ENCODE results near the gene CSMD2. TPM values are rescaled to one million over a fixed set of nuclear protein-coding genes. Genes with fewer than 3 reads are reported as not detected.

Gene CSMD2
- polyA plus RNA-seq, 4 donors: under 0.01 to 0.54 (median 0.09) TPM

DNA sequence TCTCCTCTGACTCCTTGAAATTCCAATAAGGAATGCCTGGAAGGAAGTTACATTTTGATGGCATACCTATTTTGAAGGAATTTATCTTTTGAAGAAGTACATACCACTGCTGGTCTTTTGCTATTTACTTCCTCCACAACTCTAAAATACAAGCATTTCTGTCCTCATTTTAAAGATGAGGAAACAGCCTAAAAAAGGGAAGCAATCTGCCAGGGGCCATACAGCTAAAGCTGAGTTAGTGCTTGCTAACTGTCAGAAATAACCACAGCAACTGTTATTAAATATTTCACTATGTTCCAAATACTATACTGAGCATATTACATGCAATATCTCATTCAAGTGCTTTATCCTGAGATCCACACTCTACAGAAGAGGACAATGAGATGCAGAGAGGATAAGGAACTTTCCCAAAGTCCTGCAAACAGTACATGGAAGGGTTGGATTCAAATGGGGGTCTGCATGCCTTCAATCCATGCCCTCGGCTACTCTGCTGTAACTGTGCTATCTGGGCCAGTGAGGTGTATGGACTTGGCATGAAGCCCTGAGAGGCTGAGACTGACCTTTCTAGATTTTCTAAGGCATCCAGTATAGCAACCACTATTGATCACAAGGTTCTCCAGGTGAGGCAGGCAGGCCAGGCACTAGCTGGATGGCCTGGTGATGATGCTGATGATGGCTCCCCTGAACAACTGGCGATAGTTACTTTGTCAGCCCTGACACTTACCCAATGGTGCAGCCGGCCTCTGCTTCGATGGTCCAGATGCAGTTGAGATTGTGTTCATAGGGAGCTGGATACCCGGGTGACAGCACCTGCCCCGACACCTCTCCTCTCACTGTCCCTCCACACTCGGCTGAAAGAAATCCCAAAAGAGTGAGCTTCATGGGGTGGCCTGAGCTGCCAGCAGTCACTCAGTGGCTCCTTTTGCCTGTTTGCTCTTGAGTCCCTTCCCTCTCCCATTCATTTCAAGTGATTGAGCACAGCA, 472.5 kb downstream of the CSMD2 start:
- Histone ChIP-seq H3K27ac (ENCODE audit: low read depth in 1 of 3, low read length in 2 of 3) (no peak overlapping the region), H3K27me3 (ENCODE audit: control insufficient read depth in 3 of 3, insufficient read depth in 3 of 3, low read length in 3 of 3) (peaks cover 0 to 7% (median 2%) of the 10 kb centered on the region in 3 donors), H3K9me3 (ENCODE audit: control insufficient read depth in 2 of 2, insufficient read depth in 1 of 2, low read depth in 1 of 2, low read length in 1 of 2) (no peaks in the 10 kb centered on the region), H3K36me3 (ENCODE audit: control insufficient read depth in 3 of 3, insufficient read depth in 2 of 3, low read depth in 1 of 3, low read length in 3 of 3) (no peaks in the 10 kb centered on the region), H3K4me3 (ENCODE audit: low read depth in 1 of 3, low read length in 3 of 3) (no peak overlapping the region), H3K4me1 (ENCODE audit: control insufficient read depth in 3 of 3, insufficient read depth in 2 of 3, low read depth in 1 of 3, low read length in 2 of 3) (no peaks in the 10 kb centered on the region)
- DNase-seq (no peak), FAIRE-seq (no peak)
- WGBS, 3 donors: 84 to 90% (median 88%) methylated on average over 7 of the region's 7 CpGs

DNA sequence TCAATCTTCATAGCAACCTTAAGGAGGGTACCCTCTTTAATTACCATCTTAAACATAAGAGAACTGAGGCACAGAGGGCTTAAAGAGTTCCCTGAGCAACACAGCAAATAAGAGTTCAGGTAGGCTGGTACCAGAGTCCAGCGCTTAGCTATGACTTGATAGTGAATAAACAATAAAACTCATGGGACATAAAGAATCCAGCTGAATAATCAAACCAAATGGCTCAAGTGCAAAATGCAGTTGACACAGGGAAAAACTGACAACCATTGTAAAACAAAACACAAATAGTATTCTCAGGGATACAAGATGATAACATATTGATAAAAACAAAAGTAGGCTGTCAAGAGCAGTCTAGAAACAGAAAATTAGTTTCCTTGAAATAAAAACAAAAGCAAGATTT, 478.0 kb downstream of the CSMD2 start:
- DNase-seq (no peak), FAIRE-seq (no peak)
- WGBS, 3 donors: 46 to 81% (median 61%) methylated on average over 1 of the region's 1 CpG
- Histone ChIP-seq H3K9me3 (ENCODE audit: control insufficient read depth in 2 of 2, insufficient read depth in 1 of 2, low read depth in 1 of 2, low read length in 1 of 2) (no peaks in the 10 kb centered on the region), H3K36me3 (ENCODE audit: control insufficient read depth in 3 of 3, insufficient read depth in 2 of 3, low read depth in 1 of 3, low read length in 3 of 3) (no peaks in the 10 kb centered on the region), H3K27ac (ENCODE audit: low read depth in 1 of 3, low read length in 2 of 3) (no peak overlapping the region), H3K4me3 (ENCODE audit: low read depth in 1 of 3, low read length in 3 of 3) (no peak overlapping the region), H3K27me3 (ENCODE audit: control insufficient read depth in 3 of 3, insufficient read depth in 3 of 3, low read length in 3 of 3) (peaks cover 0 to 2% (median 0%) of the 10 kb centered on the region in 3 donors), H3K4me1 (ENCODE audit: control insufficient read depth in 3 of 3, insufficient read depth in 2 of 3, low read depth in 1 of 3, low read length in 2 of 3) (no peaks in the 10 kb centered on the region)

DNA sequence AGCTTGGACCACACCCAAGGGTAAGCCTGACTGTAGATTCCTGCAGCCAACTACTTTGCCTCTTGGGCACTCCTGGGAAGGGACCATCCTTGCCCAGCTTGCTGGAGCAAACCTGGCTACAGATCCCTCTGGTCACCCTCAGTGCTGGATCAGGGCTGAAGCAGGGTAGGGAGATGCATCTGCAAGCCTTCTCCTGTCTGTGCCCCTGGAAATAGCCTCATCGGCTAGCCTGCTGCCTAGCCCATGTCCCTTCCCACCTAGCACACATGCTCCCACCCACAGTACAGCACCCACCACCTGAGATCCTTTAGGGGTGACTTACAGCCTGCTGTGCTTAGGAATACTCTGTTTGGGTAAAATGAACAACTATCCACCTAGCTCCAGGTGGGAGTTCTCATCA, 478.5 kb downstream of the CSMD2 start:
- no peak overlapping the region for H3K4me3 ChIP-seq (ENCODE audit: low read depth in 1 of 3, low read length in 3 of 3)
- DNase-seq (no peak), FAIRE-seq (no peak)
- no peaks in the 10 kb centered on the region for H3K4me1 ChIP-seq (ENCODE audit: control insufficient read depth in 3 of 3, insufficient read depth in 2 of 3, low read depth in 1 of 3, low read length in 2 of 3)
- H3K36me3 ChIP-seq (ENCODE audit: control insufficient read depth in 3 of 3, insufficient read depth in 2 of 3, low read depth in 1 of 3, low read length in 3 of 3): no peaks in the 10 kb centered on the region
- H3K27ac ChIP-seq (ENCODE audit: low read depth in 1 of 3, low read length in 2 of 3): no peak overlapping the region
- no peaks in the 10 kb centered on the region for H3K9me3 ChIP-seq (ENCODE audit: control insufficient read depth in 2 of 2, insufficient read depth in 1 of 2, low read depth in 1 of 2, low read length in 1 of 2)
- peaks cover 0 to 2% (median 0%) of the 10 kb centered on the region in 3 donors for H3K27me3 ChIP-seq (ENCODE audit: control insufficient read depth in 3 of 3, insufficient read depth in 3 of 3, low read length in 3 of 3)
- WGBS, 3 donors: 82 to 94% (median 83%) methylated on average over 1 of the region's 1 CpG

DNA sequence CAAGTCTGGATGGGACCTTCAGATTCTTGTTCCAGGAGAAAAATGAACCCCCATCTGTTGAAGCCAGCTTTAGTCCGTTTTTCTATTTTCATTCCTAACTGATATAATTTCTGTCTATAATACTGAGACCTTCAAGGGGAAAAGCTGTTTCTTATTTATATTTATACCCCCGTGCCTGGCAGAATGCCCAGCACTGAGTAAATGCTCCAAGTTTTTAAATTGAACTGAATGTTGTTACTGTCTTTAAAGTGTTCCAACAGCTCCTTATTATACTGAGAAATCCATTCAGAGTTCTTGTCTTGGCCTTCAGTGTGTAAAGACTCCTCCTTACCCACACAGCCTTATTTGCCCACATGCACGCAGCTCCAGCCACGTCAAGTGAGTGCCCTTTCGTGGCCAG, 479.8 kb downstream of the CSMD2 start:
- Histone ChIP-seq H3K27ac (ENCODE audit: low read depth in 1 of 3, low read length in 2 of 3) (no peak overlapping the region), H3K4me3 (ENCODE audit: low read depth in 1 of 3, low read length in 3 of 3) (no peak overlapping the region), H3K9me3 (ENCODE audit: control insufficient read depth in 2 of 2, insufficient read depth in 1 of 2, low read depth in 1 of 2, low read length in 1 of 2) (no peaks in the 10 kb centered on the region), H3K4me1 (ENCODE audit: control insufficient read depth in 3 of 3, insufficient read depth in 2 of 3, low read depth in 1 of 3, low read length in 2 of 3) (no peaks in the 10 kb centered on the region), H3K27me3 (ENCODE audit: control insufficient read depth in 3 of 3, insufficient read depth in 3 of 3, low read length in 3 of 3) (peaks cover 0 to 2% (median 2%) of the 10 kb centered on the region in 3 donors), H3K36me3 (ENCODE audit: control insufficient read depth in 3 of 3, insufficient read depth in 2 of 3, low read depth in 1 of 3, low read length in 3 of 3) (no peaks in the 10 kb centered on the region)
- DNase-seq (no peak), FAIRE-seq (no peak)
- 41 to 61% (median 60%) methylated on average over 5 of the region's 5 CpGs for WGBS, 3 donors

DNA sequence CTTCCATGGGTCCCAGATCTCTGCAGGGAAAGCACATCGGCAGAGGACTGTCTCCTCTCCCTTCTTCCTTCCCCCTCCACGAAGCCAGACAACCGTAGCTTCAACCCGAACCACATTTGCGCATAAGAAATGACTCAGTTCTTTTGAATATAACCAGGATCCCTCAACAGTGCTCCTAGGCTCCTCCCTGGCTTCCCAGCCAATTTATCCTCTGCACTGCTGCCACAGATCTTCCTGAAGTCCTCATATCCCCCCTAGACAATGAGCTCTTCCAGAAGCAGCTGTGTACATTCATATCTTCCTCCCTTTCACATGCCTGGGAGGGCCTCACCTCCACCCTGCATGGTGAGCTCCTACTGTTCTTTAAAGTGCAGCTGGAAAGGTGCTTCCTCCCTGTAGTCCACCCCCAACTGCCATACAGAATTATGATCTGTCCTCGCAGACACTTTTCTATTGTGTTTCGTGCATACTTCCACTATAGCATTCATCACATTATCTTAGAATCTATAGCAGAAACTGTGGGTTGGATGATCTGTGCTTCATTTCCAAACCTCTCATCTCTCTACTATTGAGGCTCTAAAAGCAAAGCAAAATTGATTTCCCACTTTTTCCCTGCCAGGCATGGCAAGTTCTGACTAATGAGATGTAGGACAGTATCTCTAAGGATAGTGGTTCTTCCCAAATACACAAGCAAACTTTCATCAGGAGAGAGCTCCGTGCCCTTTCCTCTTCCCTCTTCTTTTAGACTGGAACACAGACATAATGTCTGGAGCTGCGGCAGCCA, 480.4 kb downstream of the CSMD2 start:
- Histone ChIP-seq H3K27ac (ENCODE audit: low read depth in 1 of 3, low read length in 2 of 3) (no peak overlapping the region), H3K4me1 (ENCODE audit: control insufficient read depth in 3 of 3, insufficient read depth in 2 of 3, low read depth in 1 of 3, low read length in 2 of 3) (no peaks in the 10 kb centered on the region), H3K4me3 (ENCODE audit: low read depth in 1 of 3, low read length in 3 of 3) (no peak overlapping the region), H3K36me3 (ENCODE audit: control insufficient read depth in 3 of 3, insufficient read depth in 2 of 3, low read depth in 1 of 3, low read length in 3 of 3) (no peaks in the 10 kb centered on the region), H3K27me3 (ENCODE audit: control insufficient read depth in 3 of 3, insufficient read depth in 3 of 3, low read length in 3 of 3) (peaks cover 0 to 2% (median 2%) of the 10 kb centered on the region in 3 donors), H3K9me3 (ENCODE audit: control insufficient read depth in 2 of 2, insufficient read depth in 1 of 2, low read depth in 1 of 2, low read length in 1 of 2) (no peaks in the 10 kb centered on the region)
- DNase-seq (no peak), FAIRE-seq (no peak)
- 77 to 86% (median 84%) methylated on average over 9 of the region's 9 CpGs for WGBS, 3 donors

DNA sequence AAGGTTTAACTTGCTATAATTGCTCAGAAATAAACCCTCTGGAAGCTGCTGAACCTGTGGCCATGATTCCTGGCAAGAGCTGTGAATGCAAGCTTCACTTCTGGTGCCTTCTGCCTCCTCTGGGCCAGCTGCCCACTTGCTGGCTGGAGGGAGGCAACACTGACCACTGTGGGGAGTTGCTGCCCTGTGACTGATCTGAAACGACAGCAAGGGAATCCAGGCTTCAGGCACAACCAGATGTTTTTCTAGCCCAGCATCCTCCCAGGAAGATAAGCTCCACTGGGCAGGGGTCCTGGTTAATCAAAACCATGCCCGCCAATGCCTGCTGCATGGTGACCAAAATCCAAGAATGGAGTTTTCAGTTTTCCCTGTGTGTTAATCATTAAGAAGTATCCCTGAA, 481.1 kb downstream of the CSMD2 start:
- no peaks in the 10 kb centered on the region for H3K9me3 ChIP-seq (ENCODE audit: control insufficient read depth in 2 of 2, insufficient read depth in 1 of 2, low read depth in 1 of 2, low read length in 1 of 2)
- DNase-seq: no peak

DNA sequence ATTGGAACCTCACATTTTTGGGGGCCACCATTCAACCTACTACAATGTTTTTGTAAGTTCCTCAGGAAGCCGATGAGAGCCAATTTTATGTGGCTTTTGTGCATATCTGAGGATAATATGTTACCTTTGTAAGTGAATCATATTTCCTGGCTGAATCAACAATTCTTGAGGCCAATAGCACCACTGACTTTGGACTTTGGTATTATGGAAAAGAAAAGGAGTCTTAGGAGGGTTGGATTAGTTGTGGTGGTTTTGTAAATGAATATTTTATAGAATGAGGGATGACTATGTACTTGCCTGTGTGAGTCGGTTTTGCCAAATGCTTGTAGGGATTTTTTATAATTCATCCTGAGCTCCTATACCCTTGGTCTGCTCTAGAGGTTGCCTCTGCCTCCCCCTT, 482.7 kb downstream of the CSMD2 start:
- FAIRE-seq: no peak
- 68 to 86% (median 68%) methylated on average over 2 of the region's 2 CpGs for WGBS, 3 donors
- no peak for DNase-seq
- Histone ChIP-seq H3K36me3 (ENCODE audit: control insufficient read depth in 3 of 3, insufficient read depth in 2 of 3, low read depth in 1 of 3, low read length in 3 of 3) (no peaks in the 10 kb centered on the region), H3K27me3 (ENCODE audit: control insufficient read depth in 3 of 3, insufficient read depth in 3 of 3, low read length in 3 of 3) (peaks cover 0 to 2% (median 2%) of the 10 kb centered on the region in 3 donors), H3K4me1 (ENCODE audit: control insufficient read depth in 3 of 3, insufficient read depth in 2 of 3, low read depth in 1 of 3, low read length in 2 of 3) (no peaks in the 10 kb centered on the region), H3K9me3 (ENCODE audit: control insufficient read depth in 2 of 2, insufficient read depth in 1 of 2, low read depth in 1 of 2, low read length in 1 of 2) (no peaks in the 10 kb centered on the region), H3K27ac (ENCODE audit: low read depth in 1 of 3, low read length in 2 of 3) (no peak overlapping the region), H3K4me3 (ENCODE audit: low read depth in 1 of 3, low read length in 3 of 3) (no peak overlapping the region)

More for the DNA sequence above, 481.1 kb downstream of the CSMD2 start:
- no peaks in the 10 kb centered on the region for H3K36me3 ChIP-seq (ENCODE audit: control insufficient read depth in 3 of 3, insufficient read depth in 2 of 3, low read depth in 1 of 3, low read length in 3 of 3)
- 45 to 53% (median 49%) methylated on average over 2 of the region's 2 CpGs for WGBS, 3 donors
- no peak for FAIRE-seq
- peaks cover 0 to 2% (median 2%) of the 10 kb centered on the region in 3 donors for H3K27me3 ChIP-seq (ENCODE audit: control insufficient read depth in 3 of 3, insufficient read depth in 3 of 3, low read length in 3 of 3)
- no peak overlapping the region for H3K4me3 ChIP-seq (ENCODE audit: low read depth in 1 of 3, low read length in 3 of 3)
- H3K4me1 ChIP-seq (ENCODE audit: control insufficient read depth in 3 of 3, insufficient read depth in 2 of 3, low read depth in 1 of 3, low read length in 2 of 3): no peaks in the 10 kb centered on the region
- H3K27ac ChIP-seq (ENCODE audit: low read depth in 1 of 3, low read length in 2 of 3): no peak overlapping the region

DNA sequence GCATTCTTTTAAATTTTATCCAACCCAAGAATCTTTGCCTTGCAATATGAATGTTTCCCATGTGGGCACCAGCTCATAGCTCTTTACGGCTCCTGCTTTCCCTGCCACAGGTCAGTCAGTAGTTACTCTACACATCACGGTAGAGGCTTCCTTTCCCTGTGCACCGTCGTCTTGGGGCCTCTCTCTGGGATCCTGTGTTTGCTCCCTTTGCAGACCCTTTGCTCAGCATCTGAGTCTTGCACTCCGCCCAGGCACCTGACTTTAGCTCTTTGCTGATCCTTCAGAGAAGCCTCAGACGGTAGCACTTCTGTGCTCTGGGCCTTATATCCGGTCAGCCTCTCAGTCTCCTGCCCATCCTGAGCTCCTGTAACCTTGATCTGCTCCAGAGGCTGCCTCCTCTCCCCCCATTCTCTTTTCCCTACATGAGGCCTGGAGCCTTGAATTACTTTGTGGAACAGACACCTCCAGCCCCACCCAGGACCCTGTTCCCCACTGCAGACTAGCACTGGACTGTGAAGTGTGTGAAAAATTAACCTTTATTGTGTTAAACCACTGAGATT, 484.7 kb downstream of the CSMD2 start:
- DNase-seq: no peak
- H3K27ac ChIP-seq (ENCODE audit: low read depth in 1 of 3, low read length in 2 of 3): no peak overlapping the region
- 83 to 88% (median 88%) methylated on average over 7 of the region's 7 CpGs for WGBS, 3 donors
- H3K4me1 ChIP-seq (ENCODE audit: control insufficient read depth in 3 of 3, insufficient read depth in 2 of 3, low read depth in 1 of 3, low read length in 2 of 3): no peaks in the 10 kb centered on the region
- H3K27me3 ChIP-seq (ENCODE audit: control insufficient read depth in 3 of 3, insufficient read depth in 3 of 3, low read length in 3 of 3): peaks cover 0 to 2% (median 0%) of the 10 kb centered on the region in 3 donors
- no peaks in the 10 kb centered on the region for H3K36me3 ChIP-seq (ENCODE audit: control insufficient read depth in 3 of 3, insufficient read depth in 2 of 3, low read depth in 1 of 3, low read length in 3 of 3)
- no peak overlapping the region for H3K4me3 ChIP-seq (ENCODE audit: low read depth in 1 of 3, low read length in 3 of 3)
- H3K9me3 ChIP-seq (ENCODE audit: control insufficient read depth in 2 of 2, insufficient read depth in 1 of 2, low read depth in 1 of 2, low read length in 1 of 2): no peaks in the 10 kb centered on the region
- no peak for FAIRE-seq
